B cell (primary cell): ENCODE measurements around the gene WDFY4.

Source experiments
- EZH2 ChIP-seq: IDR thresholded peaks from 2 replicates; pipeline ENCODE4 v1.6.1; 2012; ENCODE audit warnings: borderline replicate concordance, low read depth, mild to moderate bottlenecking, moderate library complexity, low read length; ENCODE audit not compliant: insufficient read depth, poor library complexity, severe bottlenecking
- TF ChIP-seq, protein P1 (sequence below): fragments of 200-600 bp; IDR thresholded peaks from one replicate; pipeline ENCODE4 v1.8.0; 2022; ENCODE audit warnings: antibody characterized with exemption, mild to moderate bottlenecking

DNA sequence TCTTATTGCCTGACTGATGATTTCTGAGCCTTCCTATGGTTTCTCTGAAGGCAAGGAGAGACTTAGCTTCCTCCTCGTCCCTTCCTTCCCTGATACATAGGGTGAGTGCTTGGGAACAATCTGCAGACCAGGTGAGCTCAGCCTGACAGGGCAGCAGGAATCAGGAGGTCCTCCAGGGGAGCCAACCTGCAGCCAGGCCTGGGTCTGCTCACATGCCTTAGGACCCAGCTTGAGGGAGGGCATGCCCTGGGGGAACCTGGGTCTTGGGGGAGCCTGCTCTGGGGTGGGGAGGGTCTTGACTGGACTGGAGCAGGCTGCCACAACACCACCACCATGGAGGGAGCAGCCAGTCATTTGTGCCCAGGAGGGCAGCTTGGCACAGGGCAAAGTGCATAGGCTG lies 197.3 kb downstream of the WDFY4 start:
- TF ChIP-seq, protein P1, sequence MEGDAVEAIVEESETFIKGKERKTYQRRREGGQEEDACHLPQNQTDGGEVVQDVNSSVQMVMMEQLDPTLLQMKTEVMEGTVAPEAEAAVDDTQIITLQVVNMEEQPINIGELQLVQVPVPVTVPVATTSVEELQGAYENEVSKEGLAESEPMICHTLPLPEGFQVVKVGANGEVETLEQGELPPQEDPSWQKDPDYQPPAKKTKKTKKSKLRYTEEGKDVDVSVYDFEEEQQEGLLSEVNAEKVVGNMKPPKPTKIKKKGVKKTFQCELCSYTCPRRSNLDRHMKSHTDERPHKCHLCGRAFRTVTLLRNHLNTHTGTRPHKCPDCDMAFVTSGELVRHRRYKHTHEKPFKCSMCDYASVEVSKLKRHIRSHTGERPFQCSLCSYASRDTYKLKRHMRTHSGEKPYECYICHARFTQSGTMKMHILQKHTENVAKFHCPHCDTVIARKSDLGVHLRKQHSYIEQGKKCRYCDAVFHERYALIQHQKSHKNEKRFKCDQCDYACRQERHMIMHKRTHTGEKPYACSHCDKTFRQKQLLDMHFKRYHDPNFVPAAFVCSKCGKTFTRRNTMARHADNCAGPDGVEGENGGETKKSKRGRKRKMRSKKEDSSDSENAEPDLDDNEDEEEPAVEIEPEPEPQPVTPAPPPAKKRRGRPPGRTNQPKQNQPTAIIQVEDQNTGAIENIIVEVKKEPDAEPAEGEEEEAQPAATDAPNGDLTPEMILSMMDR: no peak
- no peak for TF ChIP-seq EZH2
